H1 (cell line): ENCODE data around the gene CPSF4.

Experiments
- CHD1 ChIP-seq: IDR thresholded peaks from 2 replicates; pipeline ENCODE4 v1.6.1; 2012; ENCODE audit warnings: low read depth, low read length, improper control_type of control experiment
- CREB1 ChIP-seq: IDR thresholded peaks from 2 replicates; pipeline ENCODE4 v1.6.1; 2012; ENCODE audit warnings: inconsistent platforms
- HDAC2 ChIP-seq, 2 experiments: fragments of 300-600 bp in 1 of 2; sonication (generic) in 1 of 2; IDR thresholded peaks; 2 replicates each; pipeline ENCODE4 v1.6.1; 2011 to 2012; ENCODE audit warnings: low read depth in 2 of 2, low read length in 2 of 2, mild to moderate bottlenecking in 2 of 2, moderate library complexity in 2 of 2, borderline replicate concordance in 1 of 2, inconsistent platforms in 1 of 2
- POLR2AphosphoS5 ChIP-seq: IDR thresholded peaks from 2 replicates; pipeline ENCODE4 v1.6.1; 2011; ENCODE audit warnings: low read depth, low read length
- SP4 ChIP-seq: IDR thresholded peaks from 2 replicates; pipeline ENCODE4 v1.6.1; 2012; ENCODE audit warnings: low read length, inconsistent platforms
- SUZ12 ChIP-seq: fragments of 200-600 bp; sonication (generic); IDR thresholded peaks from 2 replicates; pipeline ENCODE4 v1.6.1; 2012; ENCODE audit warnings: mild to moderate bottlenecking, inconsistent platforms, low read length, moderate library complexity, mixed read lengths
- TF ChIP-seq, protein P1 (sequence below), 3 experiments: IDR thresholded peaks; 1 replicate in 2 of 3; 2 replicates in 1 of 3; pipeline versions ENCODE4 v1.5.1 to v1.6.1; 2011; ENCODE audit warnings: low read length in 3 of 3, mild to moderate bottlenecking in 3 of 3, inconsistent platforms in 2 of 3, low read depth in 1 of 3, moderate library complexity in 1 of 3; ENCODE audit not compliant: insufficient read depth in 1 of 3; ENCODE audit errors: control extremely low read depth in 1 of 3

DNA sequence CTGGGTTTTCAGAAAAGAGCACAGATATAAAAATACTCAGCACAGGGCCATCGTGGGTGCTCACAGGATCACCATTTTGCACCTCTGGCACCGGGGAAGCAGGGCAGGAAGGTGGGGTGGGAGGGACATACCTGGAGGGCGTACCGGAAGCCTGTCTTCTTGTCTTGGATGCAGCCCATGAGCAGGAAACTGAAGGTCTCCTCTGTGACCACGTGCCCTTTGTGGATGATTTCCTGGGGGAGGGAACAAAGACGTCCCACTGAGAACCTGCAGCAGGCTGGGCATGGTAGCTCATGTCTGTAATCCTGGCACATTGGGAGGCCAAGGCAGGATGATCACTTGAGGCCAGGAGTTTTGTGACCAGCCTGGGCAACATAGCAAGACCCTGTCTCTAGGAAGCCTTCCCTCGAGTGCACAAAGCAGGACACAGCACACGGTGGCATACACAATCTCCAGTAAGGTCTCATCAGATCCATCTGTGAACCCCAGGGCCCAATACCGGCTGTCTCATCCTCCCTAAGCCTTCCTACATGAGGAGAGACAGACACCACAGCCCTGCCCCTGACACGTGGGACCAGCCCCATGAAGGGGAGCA is 9.7 kb upstream of the CPSF4 start:
- TF ChIP-seq, protein P1, sequence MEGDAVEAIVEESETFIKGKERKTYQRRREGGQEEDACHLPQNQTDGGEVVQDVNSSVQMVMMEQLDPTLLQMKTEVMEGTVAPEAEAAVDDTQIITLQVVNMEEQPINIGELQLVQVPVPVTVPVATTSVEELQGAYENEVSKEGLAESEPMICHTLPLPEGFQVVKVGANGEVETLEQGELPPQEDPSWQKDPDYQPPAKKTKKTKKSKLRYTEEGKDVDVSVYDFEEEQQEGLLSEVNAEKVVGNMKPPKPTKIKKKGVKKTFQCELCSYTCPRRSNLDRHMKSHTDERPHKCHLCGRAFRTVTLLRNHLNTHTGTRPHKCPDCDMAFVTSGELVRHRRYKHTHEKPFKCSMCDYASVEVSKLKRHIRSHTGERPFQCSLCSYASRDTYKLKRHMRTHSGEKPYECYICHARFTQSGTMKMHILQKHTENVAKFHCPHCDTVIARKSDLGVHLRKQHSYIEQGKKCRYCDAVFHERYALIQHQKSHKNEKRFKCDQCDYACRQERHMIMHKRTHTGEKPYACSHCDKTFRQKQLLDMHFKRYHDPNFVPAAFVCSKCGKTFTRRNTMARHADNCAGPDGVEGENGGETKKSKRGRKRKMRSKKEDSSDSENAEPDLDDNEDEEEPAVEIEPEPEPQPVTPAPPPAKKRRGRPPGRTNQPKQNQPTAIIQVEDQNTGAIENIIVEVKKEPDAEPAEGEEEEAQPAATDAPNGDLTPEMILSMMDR (IDR thresholded peaks at IDR 0.05; ENCODE audit: control extremely low read depth in 1 of 3, insufficient read depth in 1 of 3, low read depth in 1 of 3, low read length in 3 of 3) = no peak
- TF ChIP-seq SUZ12 (no peak), HDAC2 (IDR thresholded peaks at IDR 0.05; ENCODE audit: borderline replicate concordance in 1 of 2, low read depth in 2 of 2, low read length in 2 of 2) (no peak), CHD1 (no peak), POLR2AphosphoS5 (no peak), CREB1 (no peak), SP4 (no peak)
